Panc1 (cell line): ENCODE results near the gene RUFY2.

Experiments used
- POLR2AphosphoS5 ChIP-seq: IDR thresholded peaks from 2 replicates; pipeline ENCODE4 v1.6.1; 2012; ENCODE audit warnings: mild to moderate bottlenecking, low read depth, low read length, moderate library complexity
- SIN3A ChIP-seq: IDR thresholded peaks from 2 replicates; pipeline ENCODE4 v1.6.1; 2012; ENCODE audit warnings: low read depth, mild to moderate bottlenecking, low read length, moderate library complexity, borderline replicate concordance; ENCODE audit not compliant: insufficient read depth
- TCF7L2 ChIP-seq: IDR thresholded peaks from 2 replicates; pipeline ENCODE4 v1.6.1; 2011; ENCODE audit warnings: mild to moderate bottlenecking, low read depth, low read length, inconsistent platforms
- TF ChIP-seq, protein P1 (sequence below): fragments of 450-650 bp; IDR thresholded peaks from 2 replicates; pipeline ENCODE4 v1.5.1; 2017; ENCODE audit warnings: mild to moderate bottlenecking
- TF ChIP-seq, protein P2 (sequence below), 2 experiments: IDR thresholded peaks; 2 replicates each; pipeline ENCODE4 v1.6.1; 2011 to 2012; ENCODE audit warnings: low read depth in 2 of 2, control low read depth in 1 of 2, low read length in 1 of 2, mild to moderate bottlenecking in 1 of 2, moderate library complexity in 1 of 2; ENCODE audit not compliant: insufficient read depth in 1 of 2

DNA sequence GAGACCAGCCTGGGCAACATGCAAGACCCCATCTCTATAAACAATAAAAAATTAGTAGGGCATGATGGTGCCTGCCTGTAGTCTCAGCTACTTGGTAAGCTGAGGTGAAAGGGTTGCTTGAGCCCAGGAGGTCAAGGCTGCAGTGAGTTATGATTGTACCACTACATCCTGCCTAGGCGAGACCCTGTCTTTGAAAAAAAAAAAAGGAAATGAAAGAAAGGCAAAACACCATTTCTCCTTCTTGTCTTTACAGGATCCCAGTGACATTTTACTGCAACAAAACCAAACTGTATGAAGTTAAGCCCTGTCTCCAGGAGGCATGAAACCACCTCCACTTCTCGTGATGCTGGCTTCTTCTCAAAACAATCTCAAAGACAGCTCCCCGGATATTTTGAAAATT lies 44.5 kb downstream of the RUFY2 start:
- TF ChIP-seq, protein P1, sequence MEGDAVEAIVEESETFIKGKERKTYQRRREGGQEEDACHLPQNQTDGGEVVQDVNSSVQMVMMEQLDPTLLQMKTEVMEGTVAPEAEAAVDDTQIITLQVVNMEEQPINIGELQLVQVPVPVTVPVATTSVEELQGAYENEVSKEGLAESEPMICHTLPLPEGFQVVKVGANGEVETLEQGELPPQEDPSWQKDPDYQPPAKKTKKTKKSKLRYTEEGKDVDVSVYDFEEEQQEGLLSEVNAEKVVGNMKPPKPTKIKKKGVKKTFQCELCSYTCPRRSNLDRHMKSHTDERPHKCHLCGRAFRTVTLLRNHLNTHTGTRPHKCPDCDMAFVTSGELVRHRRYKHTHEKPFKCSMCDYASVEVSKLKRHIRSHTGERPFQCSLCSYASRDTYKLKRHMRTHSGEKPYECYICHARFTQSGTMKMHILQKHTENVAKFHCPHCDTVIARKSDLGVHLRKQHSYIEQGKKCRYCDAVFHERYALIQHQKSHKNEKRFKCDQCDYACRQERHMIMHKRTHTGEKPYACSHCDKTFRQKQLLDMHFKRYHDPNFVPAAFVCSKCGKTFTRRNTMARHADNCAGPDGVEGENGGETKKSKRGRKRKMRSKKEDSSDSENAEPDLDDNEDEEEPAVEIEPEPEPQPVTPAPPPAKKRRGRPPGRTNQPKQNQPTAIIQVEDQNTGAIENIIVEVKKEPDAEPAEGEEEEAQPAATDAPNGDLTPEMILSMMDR: no peak
- TF ChIP-seq TCF7L2 (no peak), POLR2AphosphoS5 (no peak), SIN3A (no peak)
- TF ChIP-seq, protein P2, sequence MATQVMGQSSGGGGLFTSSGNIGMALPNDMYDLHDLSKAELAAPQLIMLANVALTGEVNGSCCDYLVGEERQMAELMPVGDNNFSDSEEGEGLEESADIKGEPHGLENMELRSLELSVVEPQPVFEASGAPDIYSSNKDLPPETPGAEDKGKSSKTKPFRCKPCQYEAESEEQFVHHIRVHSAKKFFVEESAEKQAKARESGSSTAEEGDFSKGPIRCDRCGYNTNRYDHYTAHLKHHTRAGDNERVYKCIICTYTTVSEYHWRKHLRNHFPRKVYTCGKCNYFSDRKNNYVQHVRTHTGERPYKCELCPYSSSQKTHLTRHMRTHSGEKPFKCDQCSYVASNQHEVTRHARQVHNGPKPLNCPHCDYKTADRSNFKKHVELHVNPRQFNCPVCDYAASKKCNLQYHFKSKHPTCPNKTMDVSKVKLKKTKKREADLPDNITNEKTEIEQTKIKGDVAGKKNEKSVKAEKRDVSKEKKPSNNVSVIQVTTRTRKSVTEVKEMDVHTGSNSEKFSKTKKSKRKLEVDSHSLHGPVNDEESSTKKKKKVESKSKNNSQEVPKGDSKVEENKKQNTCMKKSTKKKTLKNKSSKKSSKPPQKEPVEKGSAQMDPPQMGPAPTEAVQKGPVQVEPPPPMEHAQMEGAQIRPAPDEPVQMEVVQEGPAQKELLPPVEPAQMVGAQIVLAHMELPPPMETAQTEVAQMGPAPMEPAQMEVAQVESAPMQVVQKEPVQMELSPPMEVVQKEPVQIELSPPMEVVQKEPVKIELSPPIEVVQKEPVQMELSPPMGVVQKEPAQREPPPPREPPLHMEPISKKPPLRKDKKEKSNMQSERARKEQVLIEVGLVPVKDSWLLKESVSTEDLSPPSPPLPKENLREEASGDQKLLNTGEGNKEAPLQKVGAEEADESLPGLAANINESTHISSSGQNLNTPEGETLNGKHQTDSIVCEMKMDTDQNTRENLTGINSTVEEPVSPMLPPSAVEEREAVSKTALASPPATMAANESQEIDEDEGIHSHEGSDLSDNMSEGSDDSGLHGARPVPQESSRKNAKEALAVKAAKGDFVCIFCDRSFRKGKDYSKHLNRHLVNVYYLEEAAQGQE (IDR thresholded peaks at IDR 0.05; ENCODE audit: insufficient read depth in 1 of 2, low read depth in 2 of 2, low read length in 1 of 2): no peak
